Astrocyte (in vitro differentiated cells and primary cell): ENCODE results near the gene ZNF862. TPM values are rescaled to one million over a fixed set of nuclear protein-coding genes. Genes with fewer than 3 reads are reported as not detected.

Experiments used
- DNase-seq: peaks from one replicate; pipeline ENCODE4 v3.0.0-alpha.2; 2010; ENCODE audit warnings: low read depth
- FAIRE-seq: peaks from 2 replicates; lab custom pipeline; 2011; peaks lifted over from hg19 to GRCh38; lab: Jason Lieb, UNC
- H2AFZ ChIP-seq: 2 replicates; pipeline ENCODE4 v1.6.0; 2012; ENCODE audit warnings: low read depth, low read length, inconsistent platforms
- H3K27ac ChIP-seq: 2 replicates; pipeline ENCODE4 v1.5.1; 2011; ENCODE audit warnings: low read depth, low read length, inconsistent platforms
- H3K27me3 ChIP-seq: 2 replicates; pipeline ENCODE4 v1.6.0; 2011; ENCODE audit warnings: low read length, inconsistent platforms; ENCODE audit not compliant: insufficient read depth
- H3K36me3 ChIP-seq: 2 replicates; pipeline ENCODE4 v1.5.1; 2011; ENCODE audit warnings: low read length, inconsistent platforms; ENCODE audit not compliant: insufficient read depth
- H3K4me1 ChIP-seq: 2 replicates; pipeline ENCODE4 v1.5.1; 2011; ENCODE audit warnings: low read length, inconsistent platforms; ENCODE audit not compliant: insufficient read depth
- H3K4me2 ChIP-seq: 2 replicates; pipeline ENCODE4 v1.6.0; 2012; ENCODE audit warnings: low read length, inconsistent platforms
- H3K4me3 ChIP-seq: 2 replicates; pipeline ENCODE4 v1.5.1; 2011; ENCODE audit warnings: low read depth, mild to moderate bottlenecking, low read length, inconsistent platforms; ENCODE audit not compliant: insufficient read depth
- H3K79me2 ChIP-seq: 2 replicates; pipeline ENCODE4 v1.6.0; 2012; ENCODE audit warnings: mild to moderate bottlenecking, low read length, inconsistent platforms; ENCODE audit not compliant: insufficient read depth
- H3K9ac ChIP-seq: 2 replicates; pipeline ENCODE4 v1.6.0; 2012; ENCODE audit warnings: mild to moderate bottlenecking, low read length, inconsistent platforms
- H3K9me3 ChIP-seq: 2 replicates; pipeline ENCODE4 v1.5.1; 2012; ENCODE audit warnings: low read depth, mild to moderate bottlenecking, low read length, inconsistent platforms; ENCODE audit not compliant: insufficient read depth
- H4K20me1 ChIP-seq: 2 replicates; pipeline ENCODE4 v1.6.0; 2012; ENCODE audit warnings: low read length, inconsistent platforms; ENCODE audit not compliant: insufficient read depth
- H3K27ac Mint-ChIP-seq: one replicate; pipeline ENCODE4 v1.8.0; 2021; ENCODE audit warnings: mild to moderate bottlenecking, mixed read lengths; ENCODE audit not compliant: unreplicated experiment
- H3K27me3 Mint-ChIP-seq: one replicate; pipeline ENCODE4 v1.8.0; 2021; ENCODE audit warnings: low read depth, mixed read lengths; ENCODE audit not compliant: unreplicated experiment
- H3K36me3 Mint-ChIP-seq: one replicate; pipeline ENCODE4 v1.8.0; 2021; ENCODE audit warnings: low read depth, mixed read lengths; ENCODE audit not compliant: unreplicated experiment
- H3K4me1 Mint-ChIP-seq: one replicate; pipeline ENCODE4 v1.8.0; 2021; ENCODE audit warnings: low read depth, mixed read lengths; ENCODE audit not compliant: unreplicated experiment
- H3K4me3 Mint-ChIP-seq: one replicate; pipeline ENCODE4 v1.8.0; 2021; ENCODE audit warnings: mild to moderate bottlenecking, moderate library complexity, mixed read lengths; ENCODE audit not compliant: unreplicated experiment
- H3K9me3 Mint-ChIP-seq: one replicate; pipeline ENCODE4 v1.8.0; 2021; ENCODE audit warnings: mild to moderate bottlenecking, mixed read lengths; ENCODE audit not compliant: unreplicated experiment
- EZH2 ChIP-seq: IDR thresholded peaks from 2 replicates; pipeline ENCODE4 v1.6.1; 2012; ENCODE audit warnings: mild to moderate bottlenecking, low read length, inconsistent platforms; ENCODE audit not compliant: insufficient read depth
- total RNA-seq: library from RNA; stranded (reverse); gene quantifications from 2 replicates; pipeline ENCODE4 v1.2.1, GENCODE V29; 2021
- TF ChIP-seq, protein P1 (sequence below): IDR thresholded peaks from 2 replicates; pipeline ENCODE4 v1.5.1; 2011; ENCODE audit warnings: low read depth, mild to moderate bottlenecking, inconsistent platforms, low read length, moderate library complexity; ENCODE audit not compliant: insufficient read depth

The ZNF862 gene
- total RNA-seq, 1 donor from 2014 or later: 13.2 TPM

DNA sequence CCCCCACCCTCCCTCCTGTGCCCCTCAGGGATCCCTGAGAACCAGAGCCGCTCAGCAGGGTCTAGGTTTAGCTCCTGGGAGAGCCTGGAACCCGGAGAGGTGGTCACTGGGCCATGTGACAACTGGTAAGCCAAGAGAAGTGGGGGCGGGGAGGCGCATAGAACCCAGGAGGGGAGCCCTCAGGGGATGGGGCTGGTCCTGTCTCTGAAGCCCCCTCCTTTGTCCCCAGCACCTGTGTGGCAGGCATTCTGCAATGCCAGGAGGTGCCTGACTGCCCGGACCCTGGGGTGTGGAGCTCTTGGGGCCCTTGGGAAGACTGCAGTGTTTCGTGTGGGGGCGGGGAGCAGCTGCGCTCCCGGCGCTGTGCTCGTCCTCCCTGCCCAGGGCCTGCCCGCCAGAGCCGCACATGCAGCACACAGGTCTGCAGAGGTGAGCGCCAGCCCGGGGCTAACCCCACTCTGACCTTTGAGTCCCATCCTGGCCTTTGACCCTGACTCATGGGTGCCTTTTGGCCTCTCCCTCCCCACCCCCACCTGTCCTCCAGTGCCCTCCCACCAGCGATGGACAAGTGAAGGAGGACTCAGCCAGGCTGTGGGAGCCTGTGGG lies 22.4 kb upstream of the ZNF862 start:
- Histone ChIP-seq H3K9ac (no peak overlapping the region), H3K36me3 (no peaks in the 10 kb centered on the region), H3K4me1 (no peaks in the 10 kb centered on the region), H2AFZ (no peak overlapping the region), H3K27me3 (no peaks in the 10 kb centered on the region), H3K27ac (no peak overlapping the region), H3K9me3 (no peaks in the 10 kb centered on the region), H3K4me2 (no peak overlapping the region), H4K20me1 (no peaks in the 10 kb centered on the region), H3K4me3 (no peak overlapping the region), H3K79me2 (no peaks in the 10 kb centered on the region)
- DNase-seq (no peak), FAIRE-seq (no peak)
- TF ChIP-seq EZH2: no peak
- TF ChIP-seq, protein P1, sequence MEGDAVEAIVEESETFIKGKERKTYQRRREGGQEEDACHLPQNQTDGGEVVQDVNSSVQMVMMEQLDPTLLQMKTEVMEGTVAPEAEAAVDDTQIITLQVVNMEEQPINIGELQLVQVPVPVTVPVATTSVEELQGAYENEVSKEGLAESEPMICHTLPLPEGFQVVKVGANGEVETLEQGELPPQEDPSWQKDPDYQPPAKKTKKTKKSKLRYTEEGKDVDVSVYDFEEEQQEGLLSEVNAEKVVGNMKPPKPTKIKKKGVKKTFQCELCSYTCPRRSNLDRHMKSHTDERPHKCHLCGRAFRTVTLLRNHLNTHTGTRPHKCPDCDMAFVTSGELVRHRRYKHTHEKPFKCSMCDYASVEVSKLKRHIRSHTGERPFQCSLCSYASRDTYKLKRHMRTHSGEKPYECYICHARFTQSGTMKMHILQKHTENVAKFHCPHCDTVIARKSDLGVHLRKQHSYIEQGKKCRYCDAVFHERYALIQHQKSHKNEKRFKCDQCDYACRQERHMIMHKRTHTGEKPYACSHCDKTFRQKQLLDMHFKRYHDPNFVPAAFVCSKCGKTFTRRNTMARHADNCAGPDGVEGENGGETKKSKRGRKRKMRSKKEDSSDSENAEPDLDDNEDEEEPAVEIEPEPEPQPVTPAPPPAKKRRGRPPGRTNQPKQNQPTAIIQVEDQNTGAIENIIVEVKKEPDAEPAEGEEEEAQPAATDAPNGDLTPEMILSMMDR: no peak
- Mint-ChIP-seq H3K4me1 (no peaks in the 10 kb centered on the region), H3K4me3 (no peak overlapping the region), H3K27me3 (peaks cover 11% of the 10 kb centered on the region), H3K36me3 (no peaks in the 10 kb centered on the region), H3K27ac (no peak overlapping the region), H3K9me3 (no peaks in the 10 kb centered on the region)

DNA sequence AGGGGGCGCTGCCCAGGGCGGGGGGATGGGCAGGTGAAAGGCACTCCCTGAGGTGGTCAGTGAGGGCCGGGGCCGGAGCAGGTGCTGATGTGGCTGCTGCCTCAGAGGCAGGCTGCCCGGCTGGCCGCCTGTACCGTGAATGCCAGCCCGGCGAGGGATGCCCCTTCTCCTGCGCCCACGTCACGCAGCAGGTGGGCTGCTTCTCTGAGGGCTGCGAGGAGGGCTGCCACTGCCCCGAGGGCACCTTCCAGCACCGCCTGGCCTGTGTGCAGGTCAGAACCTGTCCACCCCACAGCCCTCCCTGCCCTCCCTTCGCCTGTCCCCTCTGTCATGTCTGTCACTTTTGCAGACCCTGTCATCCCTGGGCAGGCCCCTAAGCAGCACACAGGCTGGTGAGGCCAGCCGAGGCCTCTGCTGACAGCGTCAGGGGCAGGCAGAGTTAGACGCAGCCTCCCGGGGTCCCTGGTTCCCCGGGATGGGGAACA lies 21.9 kb upstream of the ZNF862 start:
- no peaks in the 10 kb centered on the region for H3K9me3 Mint-ChIP-seq
- H3K4me1 Mint-ChIP-seq: no peaks in the 10 kb centered on the region
- H3K27ac ChIP-seq: no peak overlapping the region
- H3K36me3 Mint-ChIP-seq: no peaks in the 10 kb centered on the region
- H3K4me3 ChIP-seq: no peak overlapping the region
- no peaks in the 10 kb centered on the region for H3K36me3 ChIP-seq
- DNase-seq: no peak
- H3K9me3 ChIP-seq: no peaks in the 10 kb centered on the region
- no peaks in the 10 kb centered on the region for H4K20me1 ChIP-seq
- H3K27me3 Mint-ChIP-seq: peaks cover 9% of the 10 kb centered on the region
- no peaks in the 10 kb centered on the region for H3K27me3 ChIP-seq
- no peak overlapping the region for H3K4me3 Mint-ChIP-seq
- H3K27ac Mint-ChIP-seq: no peak overlapping the region
- no peaks in the 10 kb centered on the region for H3K4me1 ChIP-seq
- no peaks in the 10 kb centered on the region for H3K79me2 ChIP-seq
- no peak overlapping the region for H3K4me2 ChIP-seq
- H2AFZ ChIP-seq: no peak overlapping the region
- no peak for FAIRE-seq
- H3K9ac ChIP-seq: no peak overlapping the region
- TF ChIP-seq, protein P1: no peak
- no peak for TF ChIP-seq EZH2

DNA sequence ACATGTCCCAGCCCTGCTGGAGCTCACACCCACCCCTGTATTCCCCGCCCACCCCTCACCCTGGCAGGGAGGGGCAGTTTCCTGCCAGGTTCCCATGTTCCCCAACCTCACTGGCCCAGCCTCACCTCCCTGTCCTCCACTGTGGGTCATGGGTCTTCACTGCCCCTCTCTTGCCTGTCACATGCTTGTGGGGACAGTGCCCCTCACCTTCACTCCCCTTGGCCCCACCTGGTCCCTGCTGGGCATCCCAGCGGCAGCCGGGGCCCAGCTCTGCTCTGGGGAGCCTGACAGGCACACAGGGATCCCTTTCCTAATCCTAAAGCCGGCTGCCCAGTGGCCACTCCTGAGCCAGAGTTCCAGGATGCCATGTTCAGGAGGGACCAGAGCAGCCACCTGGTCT lies 21.4 kb upstream of the ZNF862 start:
- Histone ChIP-seq H3K27ac (no peak overlapping the region), H3K27me3 (no peaks in the 10 kb centered on the region), H3K4me2 (no peak overlapping the region), H3K4me3 (no peak overlapping the region), H3K4me1 (no peaks in the 10 kb centered on the region), H2AFZ (no peak overlapping the region), H3K36me3 (no peaks in the 10 kb centered on the region), H3K9me3 (no peaks in the 10 kb centered on the region), H4K20me1 (no peaks in the 10 kb centered on the region), H3K79me2 (no peaks in the 10 kb centered on the region), H3K9ac (no peak overlapping the region)
- FAIRE-seq: no peak
- Mint-ChIP-seq H3K36me3 (no peaks in the 10 kb centered on the region), H3K9me3 (no peaks in the 10 kb centered on the region), H3K4me1 (no peaks in the 10 kb centered on the region), H3K27me3 (peaks cover 10% of the 10 kb centered on the region), H3K4me3 (no peak overlapping the region), H3K27ac (no peak overlapping the region)
- no peak for DNase-seq
- TF ChIP-seq EZH2: no peak
- TF ChIP-seq, protein P1: no peak
